K562 (cell line): ENCODE measurements around the gene HOXB1. TPM values are rescaled to one million over a fixed set of nuclear protein-coding genes. Genes with fewer than 3 reads are reported as not detected.

ENCODE experiments used
- ATAC-seq: fragments of 200-7000 bp; cut with Tn5 transposase; 3 replicates; pipeline ENCODE4 v1.9.1; 2020; ENCODE audit warnings: moderate library complexity
- BruUV-seq: library from RNA; stranded (reverse); fragments of 400-500 nt; replicated peaks from 2 replicates; lab custom pipeline; 2021; lab: Mats Ljungman, UMichigan
- CTCF ChIA-PET: fragments of 300-600 bp; formaldehyde crosslinking; extraction: SDS; loops from one replicate; lab custom pipeline; 2021; ENCODE audit warnings: low intra/inter-chr PET ratio; lab: Yijun Ruan, JAX
- POLR2A ChIA-PET: fragments of 300-600, 350-650 bp; sonication (Branson Sonifier 250); formaldehyde crosslinking; extraction: SDS; loops from one replicate; lab custom pipeline; 2021; ENCODE audit warnings: antibody characterized with exemption, inconsistent platforms; lab: Yijun Ruan, JAX
- DNase-seq, 4 experiments: peaks; one replicate each; pipeline versions ENCODE4 v3.0.0 to v3.0.0-alpha.2; 2011 to 2018; ENCODE audit warnings: low spot score in 3 of 4, mixed read lengths in 3 of 4; ENCODE audit errors: extremely low read depth in 1 of 4
- FAIRE-seq: peaks from 2 replicates; lab custom pipeline; 2011; peaks lifted over from hg19 to GRCh38; lab: Jason Lieb, UNC
- H2AFZ ChIP-seq: 2 replicates; pipeline ENCODE4 v1.6.0; 2011; ENCODE audit warnings: low read depth, low read length, control low read depth, inconsistent platforms
- H3K27ac ChIP-seq: fragments of 200-600 bp; 3 replicates; pipeline ENCODE4 v1.8.0; 2011; ENCODE audit warnings: low read depth, mild to moderate bottlenecking, control low read depth, inconsistent platforms, low read length, moderate library complexity, mixed read lengths; ENCODE audit errors: extremely low read depth
- H3K27me3 ChIP-seq, 2 experiments: fragments of 300-600 bp in 1 of 2; 2 replicates in 1 of 2; 3 replicates in 1 of 2; pipeline versions ENCODE4 v1.6.0 to v1.8.0; 2011; ENCODE audit warnings: inconsistent platforms in 2 of 2, low read length in 2 of 2, mild to moderate bottlenecking in 1 of 2, mixed read lengths in 1 of 2, moderate library complexity in 1 of 2; ENCODE audit not compliant: control insufficient read depth in 2 of 2, insufficient read depth in 2 of 2
- H3K36me3 ChIP-seq: fragments of 300-600 bp; 3 replicates; pipeline ENCODE4 v1.8.0; 2011; ENCODE audit warnings: mild to moderate bottlenecking, low read length, inconsistent platforms; ENCODE audit not compliant: control insufficient read depth, insufficient read depth
- H3K4me1 ChIP-seq, 2 experiments: fragments of 200-600 bp in 1 of 2; replicated peaks in 1 of 2; 2 replicates in 1 of 2; 3 replicates in 1 of 2; pipeline versions ENCODE4 v1.5.1 to v1.8.0; 2011; ENCODE audit warnings: inconsistent platforms in 2 of 2, low read length in 2 of 2, mild to moderate bottlenecking in 1 of 2, mixed read lengths in 1 of 2, moderate library complexity in 1 of 2; ENCODE audit not compliant: control insufficient read depth in 2 of 2, insufficient read depth in 2 of 2
- H3K4me2 ChIP-seq: 2 replicates; pipeline ENCODE4 v1.6.1; 2011; ENCODE audit warnings: low read length, control low read depth, inconsistent platforms, mixed read lengths; ENCODE audit not compliant: insufficient read depth
- H3K4me3 ChIP-seq: fragments of 200-600 bp; sonication (generic), shearing (Covaris generic); 2 replicates; pipeline ENCODE4 v1.5.1; 2016; ENCODE audit warnings: control low read depth, inconsistent platforms
- H3K79me2 ChIP-seq: fragments of 200-600 bp; 3 replicates; pipeline ENCODE4 v1.8.0; 2011; ENCODE audit warnings: low read length, inconsistent platforms; ENCODE audit not compliant: control insufficient read depth, insufficient read depth
- H3K9ac ChIP-seq, 2 experiments: 2 replicates each; pipeline versions ENCODE4 v1.6.0 to v1.6.1; 2011; ENCODE audit warnings: low read depth in 2 of 2, low read length in 2 of 2, control low read depth in 1 of 2, inconsistent platforms in 1 of 2, mild to moderate bottlenecking in 1 of 2, mixed read lengths in 1 of 2; ENCODE audit not compliant: insufficient read depth in 1 of 2
- H3K9me1 ChIP-seq: one replicate; pipeline ENCODE4 v1.6.0; 2011; ENCODE audit warnings: inconsistent platforms, mild to moderate bottlenecking, low read length, moderate library complexity; ENCODE audit not compliant: control insufficient read depth, insufficient read depth
- H3K9me3 ChIP-seq: replicated peaks from 2 replicates; pipeline ENCODE4 v1.5.1; 2011; ENCODE audit warnings: low read depth, low read length, inconsistent platforms; ENCODE audit not compliant: control insufficient read depth, insufficient read depth
- H4K20me1 ChIP-seq: replicated peaks from 2 replicates; pipeline ENCODE4 v1.6.1; 2011; ENCODE audit warnings: low read length, inconsistent platforms, mixed read lengths; ENCODE audit not compliant: control insufficient read depth, insufficient read depth
- ARID3B ChIP-seq: fragments of 250-450 bp; sonication (Bioruptor Pico); IDR thresholded peaks from 2 replicates; pipeline ENCODE4 v1.4.0; 2020; ENCODE audit warnings: borderline replicate concordance
- CHD1 ChIP-seq: fragments of 200-600 bp; sonication (generic); IDR thresholded peaks from one replicate; pipeline ENCODE4 v1.6.1; 2012; ENCODE audit warnings: mild to moderate bottlenecking, moderate library complexity, low read length, inconsistent platforms
- COPS2 ChIP-seq: fragments of 450-650 bp; conservative IDR thresholded peaks from 2 replicates; pipeline ENCODE4 v1.6.1; 2016; ENCODE audit warnings: mild to moderate bottlenecking, moderate library complexity
- KLF1 ChIP-seq: fragments of 450-650 bp; IDR thresholded peaks from 2 replicates; pipeline ENCODE4 v1.6.1; 2016; ENCODE audit warnings: missing genetic modification characterization, missing compliant biosample characterization
- RBFOX2 ChIP-seq: fragments of 200-400 bp; formaldehyde crosslinking; IDR thresholded peaks from 2 replicates; pipeline ENCODE4 v1.6.1; 2017; ENCODE audit warnings: low read depth, mild to moderate bottlenecking, low read length, moderate library complexity
- SMARCB1 ChIP-seq: IDR thresholded peaks from 2 replicates; pipeline ENCODE4 v1.6.1; 2011; ENCODE audit warnings: improper control_type of control experiment, low read depth; ENCODE audit not compliant: insufficient read length
- ZNF79 ChIP-seq: fragments of 250-450 bp; sonication (Bioruptor Pico); IDR thresholded peaks from 2 replicates; pipeline ENCODE4 v1.4.0; 2020; ENCODE audit warnings: low read depth, mild to moderate bottlenecking, moderate library complexity
- ZZZ3 ChIP-seq: fragments of 450-650 bp; IDR thresholded peaks from 2 replicates; pipeline ENCODE4 v1.6.1; 2016; ENCODE audit warnings: antibody characterized with exemption, mild to moderate bottlenecking, moderate library complexity
- WGBS: fragments of 100-300 bp; shearing (Covaris generic); methylation state at CpG from one replicate; pipeline ENCODE4 v1.1.6; 2016; ENCODE audit warnings: low coverage, mixed read lengths; ENCODE audit not compliant: insufficient coverage; ENCODE audit errors: missing lambda C conversion rate; 5-methylcytosine and 5-hydroxymethylcytosine counted together
- in situ Hi-C: fragments of 300-500 bp; cut with MboI; formaldehyde crosslinking; loops from 4 replicates; pipeline ENCODE4 v1.15.0; 2018; ENCODE audit warnings: inconsistent platforms, mixed read lengths
- intact Hi-C: fragments of 100-400 bp; cut with micrococcal nuclease; formaldehyde crosslinking; loops from 2 replicates; pipeline ENCODE4 v1.14.2; 2022
- polyA plus RNA-seq, 8 experiments: library from polyadenylated mRNA; depleted of rRNA in 4 of 8; stranded (reverse) in 5 of 8; unstranded in 3 of 8; fragments of >200 nt; fragmentation: Nextera tagmentation in 2 of 8; fragmentation: Illumina TruSeq in 1 of 8; extraction: Ambion mirVana in 2 of 8; extraction: Trizol in 1 of 8; gene quantifications; 2 replicates each; pipeline versions ENCODE4 v1.2.1 to v1.2.3, GENCODE V29; 2011 to 2014; ENCODE audit warnings: inconsistent platforms in 1 of 8, missing spikeins in 1 of 8
- total RNA-seq, 7 experiments: library from RNA; depleted of rRNA in 6 of 7; stranded (reverse); fragments of >200 nt in 6 of 7; fragmentation: Illumina TruSeq in 2 of 7; extraction: Trizol in 2 of 7; gene quantifications; 2 replicates each; pipeline versions ENCODE4 v1.2.1 to v1.2.3, GENCODE V29; 2011 to 2021; ENCODE audit warnings: low replicate concordance in 1 of 7

HOXB1 gene
- total and polyA plus RNA-seq, 9 of the 15 experiments (the other 6 are each of a cell fraction or from before 2014, with no cell fraction given) = 0.04 TPM; not detected in 8

GRCh38 chr17:48558831-48559121, 28.0 kb upstream of the HOXB1 start:
- in situ Hi-C loops (no loop called here), intact Hi-C loops (no loop called here)
- H4K20me1 ChIP-seq = no peaks in the 10 kb centered on the region
- peaks cover 6% of the 10 kb centered on the region for H3K9me1 ChIP-seq
- ChIA-PET POLR2A (interaction anchor here (1.2 to 2.1 kb wide), 2 partner anchors 9 to 11 kb away, joined by 8 to 12 read pairs; no protein-coding TSS in a partner anchor), CTCF (no interaction called here)
- 91% methylated on average over 2 of the region's 2 CpGs for WGBS
- no peak for ATAC-seq
- H3K79me2 ChIP-seq = peaks cover 46% of the 10 kb centered on the region
- peak overlapping the region in 1 of 2 experiments; percentile 54; a peak in 1 of 4 replicates for H3K9ac ChIP-seq
- FAIRE-seq = no peak
- BruUV-seq = no TSS peak
- no peak overlapping the region for H3K4me2 ChIP-seq
- H3K9me3 ChIP-seq = no peaks in the 10 kb centered on the region
- no peak overlapping the region for H2AFZ ChIP-seq
- no peaks in the 10 kb centered on the region for H3K27me3 ChIP-seq
- no peak for DNase-seq
- H3K4me1 ChIP-seq = peaks cover 38 to 44% of the 10 kb centered on the region in 2 experiments
- no peak for TF ChIP-seq COPS2
- no peak for TF ChIP-seq SMARCB1
- no peak for TF ChIP-seq KLF1
- no peak for TF ChIP-seq ZNF79 (CRISPR knock-in tag)
- no peak for TF ChIP-seq ARID3B (CRISPR knock-in tag)
- TF ChIP-seq CHD1 = no peak
- TF ChIP-seq RBFOX2 = no peak
- TF ChIP-seq ZZZ3 = no peak
- H3K36me3 ChIP-seq = peaks cover 73% of the 10 kb centered on the region; the same call in 2 of the 3 replicates
- H3K27ac ChIP-seq = no peak overlapping the region; the same call in 2 of the 3 replicates
- H3K4me3 ChIP-seq = no peak overlapping the region
